Kidney (tissue), 14 donors: ENCODE results near the gene FBXO41. TPM values are rescaled to one million over a fixed set of nuclear protein-coding genes. Genes with fewer than 3 reads are reported as not detected.
A peak's percentile ranks its signal among the peaks of the same experiment; 100 is the strongest.

Experiments
- DNase-seq, 5 donors: peaks; one replicate each; pipeline ENCODE4 v3.0.0-alpha.2; 2013 to 2020
- FAIRE-seq: peaks from 2 replicates; lab custom pipeline; 2012; peaks lifted over from hg19 to GRCh38; lab: Jason Lieb, UNC
- H3K27ac ChIP-seq, 2 donors: one replicate each; pipeline ENCODE4 v1.7.0; 2013; ENCODE audit warnings: low read depth in 2 of 2, low read length in 2 of 2, inconsistent platforms in 1 of 2
- H3K27me3 ChIP-seq: one replicate; pipeline ENCODE4 v1.7.1; 2013; ENCODE audit warnings: low read length, inconsistent platforms; ENCODE audit not compliant: control insufficient read depth, insufficient read depth
- H3K36me3 ChIP-seq, 3 donors: one replicate each; pipeline versions ENCODE4 v1.7.0 to v1.7.1; 2013; ENCODE audit warnings: low read length in 3 of 3, control low read depth in 1 of 3, inconsistent platforms in 1 of 3; ENCODE audit not compliant: insufficient read depth in 3 of 3, control insufficient read depth in 2 of 3
- H3K4me1 ChIP-seq, 3 donors: one replicate each; pipeline versions ENCODE4 v1.7.0 to v1.7.1; 2013; ENCODE audit warnings: low read length in 3 of 3, inconsistent platforms in 1 of 3, low read depth in 1 of 3; ENCODE audit not compliant: control insufficient read depth in 2 of 3, insufficient read depth in 2 of 3
- H3K4me3 ChIP-seq, 3 donors: one replicate each; pipeline versions ENCODE4 v1.7.0 to v1.8.1; 2013; ENCODE audit warnings: low read length in 3 of 3, control low read depth in 1 of 3, inconsistent platforms in 1 of 3
- H3K9ac ChIP-seq, 3 donors: one replicate each; pipeline versions ENCODE4 v1.7.0 to v1.7.1; 2013; ENCODE audit warnings: low read length in 3 of 3, control low read depth in 1 of 3, inconsistent platforms in 1 of 3
- H3K9me3 ChIP-seq, 3 donors: one replicate each; pipeline versions ENCODE4 v1.7.0 to v1.7.1; 2013; ENCODE audit warnings: low read length in 3 of 3, control low read depth in 1 of 3, inconsistent platforms in 1 of 3; ENCODE audit not compliant: control insufficient read depth in 2 of 3, insufficient read depth in 1 of 3
- CTCF ChIP-seq: IDR thresholded peaks from 3 replicates; pipeline ENCODE4 v1.5.1; 2012; ENCODE audit warnings: mild to moderate bottlenecking, moderate library complexity, borderline replicate concordance; ENCODE audit not compliant: insufficient read depth; ENCODE audit errors: extremely low read depth
- intact Hi-C: fragments of 100-400 bp; cut with DNase I; formaldehyde crosslinking; loops from one replicate; pipeline ENCODE4 v1.11.1; 2022
- polyA plus RNA-seq: library from polyadenylated mRNA; stranded (reverse); fragments of 350-450 nt; fragmentation: Illumina TruSeq; extraction: RNeasy Lipid Tissue Mini Kit (QIAGEN cat#74804); gene quantifications from one replicate; pipeline ENCODE4 v1.2.3, GENCODE V29; 2014; ENCODE audit warnings: low read depth, low replicate concordance; ENCODE audit not compliant: insufficient read depth
- total RNA-seq: library from RNA; stranded (reverse); fragmentation: NEBNext Ultra II Directional; extraction: Animal tissue kit (Norgen Biotek cat#: 25700); gene quantifications from one replicate; pipeline ENCODE4 v1.2.1, GENCODE V29; 2021
- donor health status: control.
- donor health status: control.
- donor health status: control.
- donor health status: control.
- donor health status: control.
- donor health status: DM: yes; HTN: yes; CAD: no.
- donor health status: Normal renal cell carcinoma (clear cell type).

The FBXO41 gene
- total and polyA plus RNA-seq, 2 donors from 2014 or later = 0.49 to 5.2 TPM

- Histone ChIP-seq H3K9me3 (no peaks in the 10 kb centered on the region), H3K27ac (no peak overlapping the region), H3K4me3 (no peak overlapping the region), H3K27me3 (no peaks in the 10 kb centered on the region), H3K4me1 (no peaks in the 10 kb centered on the region), H3K36me3 (peaks cover 6 to 76% (median 66%) of the 10 kb centered on the region in 3 donors), H3K9ac (no peak overlapping the region)
- intact Hi-C loops = no loop called here
- DNase-seq (no peak), FAIRE-seq (no peak)
- no peak for TF ChIP-seq CTCF
These were observed 34.6 kb downstream of the FBXO41 start for GRCh38 chr2:73249636-73250035.

GRCh38 chr2:73246850-73247249, 37.4 kb downstream of the FBXO41 start:
- Histone ChIP-seq H3K4me3 (no peak overlapping the region), H3K9ac (no peak overlapping the region), H3K27me3 (no peaks in the 10 kb centered on the region), H3K27ac (no peak overlapping the region), H3K4me1 (no peaks in the 10 kb centered on the region), H3K36me3 (peaks cover 8 to 84% (median 68%) of the 10 kb centered on the region in 3 donors), H3K9me3 (no peaks in the 10 kb centered on the region)
- DNase-seq = no peak
- no peak for FAIRE-seq
- intact Hi-C loops = no loop called here
- no peak for TF ChIP-seq CTCF

- Histone ChIP-seq H3K4me3 (no peak overlapping the region), H3K36me3 (peaks cover 5 to 68% (median 56%) of the 10 kb centered on the region in 3 donors), H3K27me3 (no peaks in the 10 kb centered on the region), H3K9ac (no peak overlapping the region), H3K27ac (no peak overlapping the region), H3K9me3 (no peaks in the 10 kb centered on the region), H3K4me1 (no peaks in the 10 kb centered on the region)
- intact Hi-C loops = no loop called here
- FAIRE-seq = no peak
- peak in 1 of 5 donors; percentile 7 for DNase-seq
- TF ChIP-seq CTCF = no peak
These were observed 39.7 kb downstream of the FBXO41 start for GRCh38 chr2:73244580-73244979.
